Stimulated activated CD4-positive, alpha-beta T cell treated with anti-CD3 and anti-CD28 coated beads, Interleukin-12 subunit alpha, Interleukin-12 subunit beta, amount 100 ng/mL, for 4 hours (primary cell): Measurements from ENCODE around the gene FOXR2.

Experiments
- DNase-seq: peaks from one replicate; pipeline ENCODE4 v3.0.0-alpha.2; 2020

The FOXR2 gene, protein sequence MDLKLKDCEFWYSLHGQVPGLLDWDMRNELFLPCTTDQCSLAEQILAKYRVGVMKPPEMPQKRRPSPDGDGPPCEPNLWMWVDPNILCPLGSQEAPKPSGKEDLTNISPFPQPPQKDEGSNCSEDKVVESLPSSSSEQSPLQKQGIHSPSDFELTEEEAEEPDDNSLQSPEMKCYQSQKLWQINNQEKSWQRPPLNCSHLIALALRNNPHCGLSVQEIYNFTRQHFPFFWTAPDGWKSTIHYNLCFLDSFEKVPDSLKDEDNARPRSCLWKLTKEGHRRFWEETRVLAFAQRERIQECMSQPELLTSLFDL

DNA sequence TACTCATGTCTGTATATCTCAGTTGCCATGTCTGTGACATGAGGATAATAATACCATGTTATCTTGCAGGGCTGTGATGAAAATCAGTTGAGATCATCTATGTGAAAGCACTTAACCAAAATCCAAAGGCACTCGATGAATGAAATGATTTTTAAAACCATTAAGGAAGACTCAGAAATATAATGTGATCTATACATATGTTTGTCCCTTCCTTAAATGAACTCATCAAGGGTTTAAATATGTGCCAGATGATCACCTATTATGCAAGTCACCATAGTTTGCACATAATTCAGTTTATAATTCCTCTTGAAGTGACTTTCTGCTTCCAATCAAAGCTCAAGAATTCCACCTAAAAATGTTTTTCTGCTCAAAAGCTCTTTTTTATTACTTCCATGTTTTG lies at the start of gene FOXR2:
Gene FOXR2, plus strand, starts transcription at position 301 of the 400 bp plus-strand sequence. CDS start 312 bp downstream, outside the sequence.
- DNase-seq = no peak

DNA sequence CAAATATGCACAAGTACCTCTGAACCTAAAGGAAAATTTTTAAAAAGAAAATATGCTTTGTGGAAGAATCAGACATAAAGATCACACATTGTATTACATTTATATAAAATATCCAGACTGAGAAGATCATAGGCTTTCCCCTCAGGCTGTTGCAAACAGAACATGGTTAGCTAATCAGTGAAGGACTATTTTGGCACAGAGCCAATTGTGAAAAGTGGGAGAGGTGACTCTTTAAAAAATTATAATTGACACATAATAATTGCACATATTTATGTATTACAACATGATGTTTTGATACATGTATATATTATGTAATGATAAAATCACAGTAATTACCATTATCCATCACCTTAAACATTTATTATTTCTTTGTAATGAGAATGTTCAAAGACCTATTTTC lies 44.1 kb upstream of the FOXR2 start:
- no peak for DNase-seq

GRCh38 chrX:55582447-55582846 lies 40.8 kb upstream of the FOXR2 start:
- DNase-seq = no peak

DNA sequence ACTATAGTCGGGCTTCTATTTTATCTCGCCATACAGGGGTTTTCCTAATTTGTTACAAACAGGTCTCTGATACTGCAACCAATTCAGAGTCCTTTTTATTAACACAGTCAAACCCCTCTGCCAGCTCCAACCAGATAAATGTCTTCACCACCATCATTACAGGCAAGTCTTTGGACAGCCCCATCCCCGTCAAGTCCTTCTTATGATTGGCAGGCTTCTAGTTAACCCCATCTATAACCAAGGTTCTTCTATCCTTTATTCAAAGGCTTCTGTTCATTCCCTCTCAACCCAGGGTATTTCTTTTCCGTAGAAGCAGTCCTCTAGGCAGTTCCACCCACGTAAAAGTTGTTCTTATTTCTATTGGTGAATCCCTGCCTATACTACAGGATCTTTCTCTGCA lies 29.9 kb upstream of the FOXR2 start:
- DNase-seq = no peak

DNA sequence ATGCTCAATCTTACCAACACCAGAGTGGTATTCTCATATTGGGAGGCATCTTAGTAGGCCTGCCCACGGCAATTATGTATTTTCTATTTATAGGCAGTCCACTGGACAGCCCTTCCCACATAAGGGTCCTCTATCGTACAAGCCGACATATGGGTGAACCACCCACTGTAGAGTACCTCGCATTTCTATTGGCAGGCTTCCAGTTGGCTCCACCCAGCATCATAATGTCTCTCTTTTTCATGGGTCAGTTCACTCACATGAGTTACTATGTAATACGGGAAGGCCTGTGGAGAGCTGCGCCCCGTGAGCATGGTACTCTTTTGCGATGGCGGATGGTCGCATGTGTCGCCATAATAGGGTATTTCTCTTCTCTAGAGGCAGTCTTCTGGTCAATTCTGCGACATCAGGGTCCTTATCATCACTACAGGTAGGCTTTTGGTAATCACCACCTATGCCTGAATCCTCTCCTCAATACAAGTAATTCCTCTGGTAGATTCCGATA lies 29.4 kb upstream of the FOXR2 start:
- no peak for DNase-seq

- no peak for DNase-seq
Observed at GRCh38 chrX:55598333-55598732, 24.9 kb upstream of the FOXR2 start.

DNA sequence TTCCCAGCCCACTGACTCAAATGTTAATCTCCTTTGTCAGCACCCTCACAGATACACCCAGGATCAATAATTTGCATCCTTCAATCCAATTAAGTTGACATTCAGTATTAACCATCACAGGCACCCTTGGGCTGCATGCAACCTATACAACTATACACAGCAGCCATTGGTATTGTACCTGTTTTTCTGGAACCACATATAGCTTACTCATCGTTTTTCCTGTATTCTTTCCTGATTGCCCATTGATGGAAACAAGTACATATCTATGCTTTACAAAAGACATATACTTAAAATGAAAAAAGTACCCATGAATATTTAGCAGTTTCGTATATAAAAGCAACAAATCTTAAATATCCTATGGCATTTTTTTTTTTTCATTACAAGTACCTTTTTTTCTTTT lies 3.7 kb upstream of the FOXR2 start:
- no peak for DNase-seq

DNA sequence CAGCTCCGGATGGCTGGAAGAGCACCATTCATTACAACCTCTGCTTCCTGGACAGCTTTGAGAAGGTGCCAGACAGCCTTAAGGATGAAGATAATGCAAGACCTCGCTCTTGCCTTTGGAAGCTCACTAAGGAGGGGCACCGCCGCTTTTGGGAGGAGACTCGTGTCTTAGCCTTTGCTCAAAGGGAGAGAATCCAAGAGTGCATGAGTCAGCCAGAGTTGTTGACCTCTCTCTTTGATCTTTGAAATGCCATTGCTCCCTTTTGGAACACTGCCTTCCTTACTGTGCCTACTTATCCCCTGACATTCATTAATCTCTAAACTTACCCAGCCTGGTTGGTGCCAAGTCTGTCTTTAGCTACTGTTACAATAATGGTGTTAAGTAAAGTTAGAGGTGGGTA lies 1.2 kb downstream of the FOXR2 start:
- DNase-seq = no peak

DNA sequence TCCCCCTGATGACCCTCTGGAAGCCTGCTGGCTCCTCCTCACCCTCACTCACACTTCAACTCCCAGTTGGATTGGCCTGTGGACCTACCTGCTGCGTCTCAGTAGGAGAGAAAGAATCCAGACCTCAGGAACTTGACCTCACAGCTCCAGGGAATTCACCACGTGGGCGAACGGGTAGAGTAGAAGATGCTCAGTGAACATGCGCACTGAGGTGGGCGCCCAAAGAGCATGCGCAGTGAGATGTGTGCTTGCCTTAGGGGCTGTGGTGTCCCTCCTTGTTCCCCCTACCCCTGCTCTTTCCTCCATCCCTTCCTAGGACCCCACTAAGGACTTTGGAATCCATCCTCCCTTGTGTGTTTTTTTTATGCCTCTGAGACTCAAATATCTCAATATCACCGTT lies 12.9 kb downstream of the FOXR2 start:
- DNase-seq = no peak

DNA sequence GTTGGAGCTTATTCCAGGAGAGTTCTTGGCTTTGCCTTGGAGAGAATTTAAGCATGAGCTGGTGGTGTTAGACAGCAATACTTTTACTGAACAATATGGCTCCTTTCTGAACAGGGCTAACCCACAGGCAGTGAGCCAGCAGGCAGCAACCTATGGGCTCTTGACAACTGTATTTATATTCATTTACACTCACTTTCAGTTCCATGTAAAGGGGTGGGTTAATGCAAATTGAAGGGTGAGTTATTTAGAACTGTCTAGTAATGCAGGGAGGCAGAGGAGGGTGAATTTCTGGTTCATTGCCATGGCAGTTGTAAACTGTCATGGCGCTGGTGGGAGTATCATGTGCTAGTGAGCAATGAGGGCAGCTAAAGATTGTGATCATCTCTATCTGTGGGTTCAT lies 15.7 kb downstream of the FOXR2 start:
- no peak for DNase-seq

DNA sequence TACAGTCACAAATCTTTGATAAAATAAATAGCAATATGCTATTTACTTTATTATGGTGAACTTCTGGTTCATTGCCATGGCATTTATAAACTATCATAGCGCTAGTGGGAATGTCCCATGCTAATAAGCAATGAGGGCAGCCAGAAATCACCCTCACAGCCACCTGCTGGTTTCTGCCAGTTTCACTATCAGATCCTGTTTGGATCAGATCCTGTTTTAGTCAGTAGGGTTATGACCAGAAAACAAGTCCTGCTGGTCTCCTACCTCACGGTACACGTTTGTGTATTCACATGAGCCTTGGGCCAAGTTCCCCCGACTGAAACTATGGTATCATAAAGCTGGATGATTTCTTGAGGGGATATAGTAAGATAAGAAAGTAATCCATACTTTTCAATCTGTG lies 17.7 kb downstream of the FOXR2 start:
- DNase-seq = no peak

- no peak for DNase-seq
Observed at GRCh38 chrX:55648434-55648833, 25.2 kb downstream of the FOXR2 start.

DNA sequence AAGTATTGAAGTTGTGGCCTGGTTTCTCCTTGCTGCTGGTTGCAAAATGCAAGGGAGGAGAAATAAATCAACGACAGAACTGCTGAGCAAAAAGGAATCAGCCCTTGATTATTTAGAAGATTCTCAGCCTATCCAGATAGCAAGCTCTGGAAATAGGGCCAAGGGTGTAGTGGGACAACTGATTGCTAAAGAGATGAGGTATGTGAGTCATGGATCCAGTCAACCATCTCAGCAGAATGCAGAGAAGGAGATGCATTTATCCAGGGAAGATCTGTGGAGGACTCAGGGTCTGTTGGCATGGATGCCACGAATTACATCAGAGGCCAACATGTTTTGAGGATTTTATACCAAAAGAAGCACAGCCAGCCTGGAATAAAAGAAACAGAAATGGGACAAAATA lies 36.7 kb downstream of the FOXR2 start:
- DNase-seq = no peak

DNA sequence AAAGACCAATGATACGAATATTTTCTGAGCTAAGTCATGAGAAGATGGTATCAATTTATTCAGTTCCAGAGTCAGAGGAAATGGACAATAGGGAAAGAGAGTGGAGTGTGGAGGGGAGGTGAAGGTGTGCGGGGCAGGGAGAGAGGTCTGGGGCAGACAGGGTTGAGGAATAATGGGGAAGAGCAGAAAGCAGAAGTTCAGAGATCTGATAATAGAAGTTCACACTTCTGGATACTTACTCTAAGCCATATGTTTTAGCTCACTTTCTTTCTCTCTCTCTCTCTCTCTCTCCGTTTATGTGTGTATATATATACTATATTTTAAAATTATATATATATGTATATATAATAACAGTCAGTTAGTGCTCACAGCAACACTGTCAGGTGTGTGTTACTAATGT lies 40.4 kb downstream of the FOXR2 start:
- DNase-seq = no peak

DNA sequence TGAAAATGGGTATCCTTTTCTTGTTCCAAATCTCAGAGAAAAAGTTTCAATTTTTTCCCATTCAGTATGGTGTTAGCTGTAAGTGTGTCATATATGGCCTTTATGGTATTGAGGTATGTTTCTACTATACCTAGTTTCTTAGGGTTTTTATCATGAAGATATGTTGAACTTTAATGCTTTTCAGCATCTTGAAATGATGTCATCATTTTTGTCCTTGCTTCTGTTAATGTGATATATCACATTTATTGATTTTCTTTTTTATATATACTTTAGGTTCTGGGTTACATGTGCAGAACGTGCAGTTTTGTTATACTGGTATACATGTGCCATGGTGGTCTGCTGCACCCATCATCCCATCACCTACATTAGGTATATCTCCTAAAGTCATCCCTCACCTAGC lies 44.9 kb downstream of the FOXR2 start:
- no peak for DNase-seq
